Measurements from ENCODE around the gene DDX42. TPM values are rescaled to one million over a fixed set of nuclear protein-coding genes. Genes with fewer than 3 reads are reported as not detected.

DDX42 gene
- total and polyA plus RNA-seq, 2 experiments from 2014 or later = 57.8 to 101 TPM

- ATAC-seq (no peak), DNase-seq (ENCODE audit: low spot score) (no peak)
- Histone ChIP-seq H3K79me2 (replicated peaks; ENCODE audit: insufficient read depth) (no peaks in the 10 kb centered on the region; the same call in 1 of the 2 replicates), H4K20me1 (replicated peaks; ENCODE audit: insufficient read depth) (peaks cover 65% of the 10 kb centered on the region), H3K27ac (ENCODE audit: low read depth) (no peak overlapping the region), H3K4me3 (no peak overlapping the region), H3K36me3 (ENCODE audit: insufficient read depth) (peaks cover 84% of the 10 kb centered on the region), H3K4me2 (no peak overlapping the region), H3K27me3 (ENCODE audit: insufficient read depth) (no peaks in the 10 kb centered on the region), H2AFZ (no peak overlapping the region), H3F3A (replicated peaks; ENCODE audit: low read depth) (peaks cover 50% of the 10 kb centered on the region), H3K9me2 (ENCODE audit: insufficient read depth) (no peaks in the 10 kb centered on the region), H3K4me1 (ENCODE audit: insufficient read depth) (no peaks in the 10 kb centered on the region)
- Mint-ChIP-seq H3K27ac (no peak overlapping the region), H3K27me3 (ENCODE audit: insufficient read depth, low read depth, poor library complexity) (peaks cover 13% of the 10 kb centered on the region), H3K4me3 (no peak overlapping the region), H3K36me3 (ENCODE audit: low read depth) (peaks cover 100% of the 10 kb centered on the region), H3K4me1 (no peaks in the 10 kb centered on the region), H3K9me3 (no peaks in the 10 kb centered on the region)
- TF ChIP-seq POLR2AphosphoS5 (IDR thresholded peaks at IDR 0.05; ENCODE audit: low read depth) (no peak; the same call in 1 of the 2 replicates), REST (IDR thresholded peaks at IDR 0.05; ENCODE audit: unreplicated experiment) (no peak), NANOG (IDR thresholded peaks at IDR 0.05; ENCODE audit: borderline replicate concordance) (no peak), ETS1 (IDR thresholded peaks at IDR 0.05) (no peak), CREB1 (CRISPR knock-in tag; IDR thresholded peaks at IDR 0.05; ENCODE audit: low read depth) (no peak), ZNF462 (CRISPR knock-in tag; IDR thresholded peaks at IDR 0.05) (no peak), JUNB (IDR thresholded peaks at IDR 0.05; ENCODE audit: unreplicated experiment) (no peak), CTCF (conservative IDR thresholded peaks at IDR 0.05; ENCODE audit: low read depth in 2 of 2) (no peak), STAT1 (IDR thresholded peaks at IDR 0.05; ENCODE audit: unreplicated experiment) (no peak), EZH2 (IDR thresholded peaks at IDR 0.05; ENCODE audit: low read depth, unreplicated experiment) (no peak), ZNF114 (CRISPR knock-in tag; IDR thresholded peaks at IDR 0.05) (no peak), ZNF331 (CRISPR knock-in tag; IDR thresholded peaks at IDR 0.05; ENCODE audit: low read depth) (no peak), EZH2phosphoT487 (IDR thresholded peaks at IDR 0.05; ENCODE audit: unreplicated experiment) (no peak)
Measured at GRCh38 chr17:63817736-63818385, 43.9 kb downstream of the DDX42 start.
